IPS-18c (cell line): ENCODE measurements around the gene ZFHX3.
"Not testable (repeated sequence)": the region's sequence is repeated elsewhere in the genome, so short reads cannot be mapped to it uniquely, and the experiment has no call there.

Experiments
- H3K4me3 ChIP-seq: 2 replicates; pipeline ENCODE4 v1.7.0; 2013; ENCODE audit warnings: low read depth, mild to moderate bottlenecking, low read length, moderate library complexity; ENCODE audit not compliant: insufficient read depth
- H3K9me3 ChIP-seq: one replicate; pipeline ENCODE4 v1.6.1; 2013; ENCODE audit warnings: mild to moderate bottlenecking, low read length, moderate library complexity; ENCODE audit not compliant: control insufficient read depth, insufficient read depth

The ZFHX3 gene

DNA sequence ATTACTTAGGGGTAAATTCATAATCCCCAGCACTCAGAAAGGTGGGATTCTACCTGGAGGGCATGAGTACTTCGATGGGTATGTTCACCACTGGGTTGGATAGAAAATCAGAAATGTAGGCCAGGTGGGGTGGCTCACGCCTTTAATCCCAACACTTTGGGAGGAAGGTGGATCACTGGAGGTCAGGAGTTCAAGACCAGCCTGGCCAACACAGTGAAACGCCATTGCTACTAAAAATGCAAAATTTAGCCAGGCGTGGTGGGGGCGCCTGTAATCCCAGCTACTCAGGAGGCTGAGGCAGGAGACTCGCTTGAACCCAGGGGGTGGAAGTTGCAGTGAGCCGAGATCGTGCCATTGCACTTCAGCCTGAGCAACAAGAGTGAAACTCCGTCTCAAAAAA, 24.1 kb upstream of the ZFHX3 start:
- not testable (repeated sequence) for H3K9me3 ChIP-seq, H3K4me3 ChIP-seq

DNA sequence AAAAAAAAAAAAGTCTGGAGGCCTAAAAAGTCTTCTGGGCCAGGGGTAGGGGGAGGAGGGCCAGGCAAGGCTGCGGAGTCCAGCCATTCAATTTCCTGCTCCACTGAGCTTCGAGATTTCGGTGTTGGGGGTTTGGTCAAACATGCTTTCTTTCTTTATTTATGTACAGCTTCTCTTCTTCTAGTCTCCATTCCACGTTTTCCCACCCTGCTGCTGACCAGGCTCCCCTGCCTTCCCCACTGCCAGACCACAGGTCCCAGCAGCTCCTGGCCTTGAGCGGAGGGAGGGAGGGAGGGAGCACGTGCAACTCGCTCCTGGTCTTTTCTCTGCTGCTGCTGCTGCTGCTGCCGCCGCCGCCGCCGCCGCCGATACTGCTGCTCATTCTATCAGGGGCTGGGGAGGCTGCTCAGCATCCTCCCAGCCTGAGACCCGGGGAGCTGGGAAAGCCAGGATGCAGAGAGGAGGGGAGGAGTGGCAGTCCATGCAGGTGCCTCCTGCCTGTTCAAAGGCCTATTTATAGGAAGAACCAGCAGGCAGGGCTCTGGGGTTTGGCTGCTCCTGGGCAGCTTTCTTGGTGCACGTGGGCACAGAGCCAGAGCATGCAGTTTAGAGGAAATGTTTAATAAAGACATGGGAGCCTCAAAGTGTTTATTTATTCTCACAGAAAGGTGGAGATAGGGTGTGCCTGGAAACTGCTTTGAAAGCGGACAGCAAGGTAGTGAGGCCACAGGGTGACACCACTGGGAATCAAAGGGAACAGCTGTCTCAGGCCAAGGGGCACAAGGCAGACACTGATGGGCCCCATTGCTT, 23.4 kb upstream of the ZFHX3 start:
- Histone ChIP-seq H3K9me3 (peaks cover 5% of the 10 kb centered on the region), H3K4me3 (peak overlapping the region; percentile 25; the same call in 1 of the 2 replicates)

DNA sequence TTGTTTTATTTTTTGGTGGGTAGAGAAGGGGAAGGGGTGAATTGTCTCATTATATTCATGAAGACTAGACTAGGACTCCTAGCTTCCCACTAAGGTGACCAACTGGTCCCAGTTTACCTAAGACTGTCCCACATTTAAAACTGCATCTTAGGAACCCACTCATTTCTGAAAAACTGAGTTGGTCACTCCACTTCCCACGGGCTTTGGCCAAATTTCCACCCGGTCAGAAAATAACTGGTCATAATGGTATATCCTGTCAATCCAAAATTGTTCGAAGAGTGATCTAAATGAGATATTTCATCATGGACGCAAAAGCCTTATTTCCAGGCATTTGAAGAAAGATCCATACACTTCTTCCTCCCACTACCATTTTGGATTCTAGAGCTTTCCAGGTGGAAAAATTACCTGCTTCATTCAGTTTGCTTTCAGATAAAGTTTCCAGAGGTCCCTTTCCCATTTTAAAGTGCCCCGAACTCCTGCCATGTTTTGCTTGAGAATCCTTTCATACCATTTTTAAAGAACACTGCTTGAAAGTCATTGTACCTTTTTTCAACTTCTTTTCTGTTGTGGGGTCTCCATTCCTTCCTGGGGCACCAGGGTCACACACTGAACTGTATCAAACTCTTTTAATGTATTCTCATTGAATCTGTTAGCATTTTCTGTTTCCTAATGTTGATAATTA, 21.8 kb upstream of the ZFHX3 start:
- Histone ChIP-seq H3K4me3 (peak overlapping the region; percentile 21; the same call in 1 of the 2 replicates), H3K9me3 (peaks cover 3% of the 10 kb centered on the region)

DNA sequence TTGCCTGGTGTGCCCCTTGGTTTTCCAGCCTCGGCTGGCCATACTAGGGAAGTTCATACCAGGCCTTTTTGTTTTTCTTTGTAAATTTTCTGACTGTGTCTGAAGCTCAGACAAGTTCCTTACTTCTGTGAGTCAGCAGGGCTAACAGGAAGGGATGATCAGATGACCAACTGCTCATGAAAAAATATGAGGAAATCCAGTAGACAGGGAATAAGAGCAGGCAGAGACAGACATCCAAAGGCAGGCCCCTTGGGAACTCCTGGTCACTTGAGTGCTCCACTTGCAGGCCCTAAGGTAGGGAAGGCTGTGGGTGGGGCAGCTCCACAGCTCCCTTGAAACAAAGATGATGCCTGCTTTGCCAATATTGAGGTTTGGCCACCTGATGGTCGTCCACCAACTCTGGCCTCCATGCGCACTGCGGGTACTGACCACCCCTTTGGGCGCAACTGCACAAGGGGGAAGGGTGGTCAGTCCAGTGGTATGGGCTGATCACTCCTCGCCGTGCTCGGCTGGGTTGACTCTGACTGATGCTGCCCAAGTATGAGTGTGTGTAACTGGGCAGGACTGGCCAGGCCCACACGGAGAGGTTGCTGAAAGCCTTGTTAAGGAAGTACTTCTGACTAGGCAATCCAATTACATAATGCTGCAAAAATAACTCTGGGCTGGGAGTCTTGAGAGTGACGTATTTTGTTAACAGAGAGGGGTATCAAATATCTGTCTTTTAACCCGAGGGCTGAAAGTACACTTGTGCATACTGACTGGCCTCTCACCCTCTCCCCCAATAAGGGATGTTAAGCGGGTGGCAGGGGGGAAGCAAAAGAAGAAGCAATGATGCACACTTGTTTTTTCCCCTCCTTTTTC, 20.8 kb upstream of the ZFHX3 start:
- Histone ChIP-seq H3K9me3 (peaks cover 2% of the 10 kb centered on the region), H3K4me3 (no peak overlapping the region)

DNA sequence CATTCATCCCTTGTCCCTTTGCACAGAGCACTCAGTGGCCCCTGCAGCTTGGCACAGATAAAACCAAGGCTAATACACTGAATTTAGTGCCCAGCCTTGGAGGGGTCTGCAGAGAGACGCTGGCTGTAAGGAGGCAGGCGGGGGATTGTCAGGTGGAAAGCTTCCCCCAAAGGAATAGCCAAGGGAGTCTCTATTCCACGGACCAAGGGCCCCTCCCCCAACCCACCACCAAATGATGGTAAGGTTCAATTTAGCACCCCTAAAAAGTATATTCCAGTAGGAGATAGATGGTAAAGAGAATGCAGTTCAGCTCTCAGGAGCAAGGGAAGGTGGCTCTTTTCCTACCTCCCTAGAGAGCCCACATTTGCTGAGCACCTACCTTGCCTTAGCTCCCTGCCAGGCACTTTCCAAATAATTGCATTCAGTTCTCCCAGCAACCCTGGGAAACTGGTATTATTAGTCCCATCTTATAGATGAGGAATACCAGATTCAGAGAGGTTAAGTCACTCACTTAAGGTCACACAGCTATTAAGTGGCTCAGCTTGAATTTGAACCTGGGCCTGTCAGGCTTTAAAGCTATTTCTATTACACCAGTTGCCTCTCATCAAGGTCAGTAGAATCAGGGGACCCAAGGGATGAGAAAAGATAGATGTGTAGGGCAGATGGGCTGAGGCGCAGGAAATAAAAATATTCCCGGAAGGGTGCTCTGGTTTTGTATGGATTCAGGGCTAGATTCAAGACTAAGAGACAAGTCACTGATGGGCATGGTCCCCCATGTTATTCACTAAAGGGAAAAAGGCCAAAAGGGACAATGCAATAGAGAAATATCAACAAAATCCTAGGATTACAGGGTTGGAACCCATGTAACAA, 20.0 kb upstream of the ZFHX3 start:
- Histone ChIP-seq H3K9me3 (peaks cover 2% of the 10 kb centered on the region), H3K4me3 (no peak overlapping the region)

DNA sequence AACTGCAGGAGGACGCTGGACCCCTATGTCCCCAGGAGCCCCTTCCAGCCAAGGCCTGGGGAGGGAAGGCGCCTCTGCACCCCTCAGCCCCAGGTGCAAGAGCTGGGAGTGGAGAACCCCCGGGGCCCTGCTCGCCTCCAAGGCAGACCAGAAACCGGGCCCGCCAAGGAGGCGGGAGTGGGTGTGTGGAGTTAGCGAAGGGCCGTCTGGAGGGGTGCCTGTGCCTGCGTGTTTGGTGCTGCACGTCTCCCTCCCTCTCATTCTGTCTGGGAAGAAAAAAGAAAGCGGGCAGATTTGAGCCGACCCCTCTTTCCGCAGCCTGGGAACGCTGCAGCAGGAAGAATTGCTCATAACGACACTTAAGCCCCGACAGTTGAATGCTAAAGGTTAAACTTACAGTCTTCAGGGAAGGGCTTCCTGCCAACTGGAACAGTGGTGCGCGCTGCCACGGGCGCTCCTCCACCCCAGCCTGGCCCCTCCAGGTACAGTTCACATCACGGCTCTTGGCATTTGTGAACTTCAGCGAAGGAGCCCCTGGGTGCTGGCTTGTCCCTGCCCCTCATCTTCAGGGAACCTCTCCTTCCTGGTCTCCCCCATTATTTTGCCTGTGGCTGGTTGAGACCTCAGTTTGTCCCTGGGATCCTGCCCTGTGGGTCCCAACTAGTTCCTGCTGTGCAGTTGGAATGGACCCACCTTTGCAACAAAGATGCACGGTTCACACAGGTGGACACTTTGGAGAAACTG, 19.2 kb upstream of the ZFHX3 start:
- H3K9me3 ChIP-seq = peaks cover 2% of the 10 kb centered on the region
- H3K4me3 ChIP-seq = peak overlapping the region; percentile 40

DNA sequence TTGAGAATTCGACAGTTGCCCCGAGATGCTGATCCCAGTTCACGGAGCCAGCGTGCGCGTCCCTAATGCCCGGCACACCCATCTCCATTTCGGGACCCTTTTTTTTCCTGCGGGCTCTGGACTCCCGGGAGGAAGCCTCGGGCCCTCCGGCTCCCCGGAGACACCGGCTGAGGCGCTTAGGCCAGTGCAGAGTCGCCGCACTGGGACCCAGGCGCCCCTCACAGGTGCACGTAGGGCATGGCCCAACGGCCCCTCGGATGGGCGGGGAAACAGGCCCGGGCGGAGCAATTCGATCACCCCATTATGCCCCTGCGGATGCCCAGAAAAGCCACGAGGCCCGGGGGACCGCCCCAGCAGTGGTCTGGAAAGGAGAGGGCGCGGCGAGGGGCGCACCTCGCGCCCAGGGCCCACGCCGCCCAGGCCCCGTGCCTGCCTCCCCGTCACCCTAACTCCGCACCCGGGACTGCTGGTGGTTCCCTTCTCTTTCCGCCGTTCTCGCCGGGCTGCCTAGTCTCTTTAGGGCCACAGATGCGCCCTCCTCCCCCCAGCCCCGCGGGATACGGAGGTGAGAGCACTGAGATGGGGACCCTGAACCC, 18.5 kb upstream of the ZFHX3 start:
- Histone ChIP-seq H3K9me3 (peaks cover 2% of the 10 kb centered on the region), H3K4me3 (peak overlapping the region; percentile 40)

DNA sequence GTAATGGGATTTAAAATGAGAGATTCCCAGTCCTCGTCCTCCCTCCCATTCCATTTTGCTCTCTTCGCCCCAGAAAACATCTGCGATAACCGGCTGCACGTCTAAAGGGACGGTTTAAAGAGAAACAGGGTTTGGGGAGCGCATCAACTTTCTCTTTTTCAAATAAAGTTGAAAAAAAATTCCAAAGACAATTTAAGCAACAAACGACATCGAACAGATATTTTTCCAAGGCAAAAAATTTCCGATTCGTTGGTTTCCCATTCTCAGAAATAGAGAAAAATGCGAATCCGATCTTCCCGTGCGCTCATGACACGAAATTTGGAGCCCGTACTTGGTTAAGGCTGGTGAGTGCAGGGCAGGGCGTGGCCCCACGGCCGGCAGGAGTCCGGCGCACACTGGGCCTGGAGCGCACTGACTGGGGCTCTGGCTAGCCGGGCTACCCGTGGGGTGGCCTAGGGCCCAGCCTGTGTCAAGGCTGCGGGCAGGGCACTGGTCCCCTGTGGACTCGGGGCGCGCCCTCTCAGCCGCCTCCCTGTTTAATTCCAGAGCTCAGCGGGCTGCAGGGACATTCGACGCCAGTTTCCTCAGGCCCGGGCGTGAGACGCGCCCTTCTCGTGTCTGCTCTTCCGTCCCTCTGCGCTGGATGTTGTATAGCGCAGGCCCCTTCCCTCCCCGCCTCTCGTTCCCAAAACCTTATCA, 17.9 kb upstream of the ZFHX3 start:
- Histone ChIP-seq H3K9me3 (peaks cover 2% of the 10 kb centered on the region), H3K4me3 (peak overlapping the region; percentile 40)

DNA sequence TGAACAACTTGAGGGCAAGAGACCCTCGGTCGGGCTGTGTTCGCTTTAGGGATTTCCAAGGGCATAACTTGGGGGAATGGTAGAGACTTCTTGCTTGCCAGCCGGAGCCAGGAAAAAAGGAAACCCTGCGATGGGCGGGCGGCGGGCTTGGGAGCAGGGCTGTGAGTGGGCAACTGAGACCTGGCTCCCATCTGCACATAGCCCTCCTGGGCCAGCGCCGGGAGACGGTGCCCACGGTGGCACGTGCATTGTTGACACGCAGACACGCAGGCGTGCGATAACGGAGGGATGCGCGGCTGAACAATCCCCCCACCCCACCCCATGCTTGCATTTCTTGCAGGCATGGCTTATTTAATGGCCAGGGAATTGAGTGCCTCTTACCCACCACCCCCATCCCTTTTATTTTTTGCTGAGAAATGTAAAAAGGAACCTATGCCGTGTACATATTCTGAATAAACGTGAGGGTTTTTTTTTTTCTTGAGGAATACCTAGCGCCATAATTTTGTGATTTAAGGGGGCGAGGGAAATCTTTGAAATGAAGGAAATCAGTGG, 17.1 kb upstream of the ZFHX3 start:
- no peak overlapping the region for H3K4me3 ChIP-seq

DNA sequence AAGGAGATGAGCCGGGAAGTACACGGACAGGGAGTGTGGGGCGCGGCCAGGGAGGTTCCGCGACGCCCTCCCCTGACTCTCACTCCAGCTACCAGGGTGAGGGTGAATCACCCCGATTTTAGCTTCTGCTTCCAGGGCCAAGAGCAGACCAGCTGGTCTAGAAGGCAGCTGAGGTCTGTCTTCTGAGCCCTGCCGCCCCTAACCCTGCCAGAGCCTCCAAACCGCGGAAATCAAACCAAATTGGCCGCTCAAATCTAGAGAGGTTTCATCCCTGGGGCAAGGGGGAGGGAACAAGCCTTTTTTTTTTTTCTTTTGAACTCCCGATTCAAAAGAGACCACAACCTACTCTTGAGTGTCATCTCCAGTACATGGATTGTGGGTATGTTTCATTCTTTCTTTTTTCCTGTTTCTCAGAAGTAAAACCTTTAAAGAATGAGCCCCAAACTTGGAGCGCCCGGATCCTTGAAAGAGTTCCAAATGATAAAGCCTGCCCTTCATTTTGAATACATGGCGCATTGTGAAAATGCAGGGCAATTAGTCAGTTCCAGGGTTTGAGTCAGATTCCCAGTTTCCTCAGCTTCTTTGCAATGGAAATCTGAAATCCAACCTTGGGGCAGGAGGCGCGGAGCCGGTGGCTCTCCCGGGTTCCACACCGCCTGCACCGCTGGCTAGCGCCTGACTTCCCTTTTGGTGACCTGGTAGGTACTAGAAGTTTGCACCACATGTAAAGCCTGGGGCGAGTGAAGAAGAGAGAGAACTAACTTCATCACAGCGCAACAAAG, 16.5 kb upstream of the ZFHX3 start:
- H3K4me3 ChIP-seq = peak overlapping the region; percentile 29
- H3K9me3 ChIP-seq = peaks cover 2% of the 10 kb centered on the region

More for the DNA sequence above, 17.1 kb upstream of the ZFHX3 start:
- peaks cover 2% of the 10 kb centered on the region for H3K9me3 ChIP-seq

DNA sequence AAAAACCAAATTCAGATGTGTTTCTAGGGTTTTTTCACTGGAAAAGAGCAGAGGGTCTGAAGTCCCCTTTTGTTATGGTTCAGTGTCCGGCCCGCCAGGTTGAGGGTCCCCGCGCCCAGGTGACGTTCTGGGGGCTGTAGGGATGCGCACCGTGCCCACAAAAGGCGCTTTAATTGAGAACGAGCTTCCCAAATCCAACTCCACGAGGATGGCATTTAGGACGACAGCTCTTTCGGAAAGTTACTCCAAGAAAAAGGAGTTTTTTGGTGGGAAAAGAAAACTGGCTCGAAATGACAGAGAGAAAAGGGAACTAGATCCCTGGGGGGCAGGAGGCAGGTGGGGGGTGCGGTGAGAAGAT, 15.9 kb upstream of the ZFHX3 start:
- Histone ChIP-seq H3K4me3 (peak overlapping the region; percentile 29), H3K9me3 (no peaks in the 10 kb centered on the region)

DNA sequence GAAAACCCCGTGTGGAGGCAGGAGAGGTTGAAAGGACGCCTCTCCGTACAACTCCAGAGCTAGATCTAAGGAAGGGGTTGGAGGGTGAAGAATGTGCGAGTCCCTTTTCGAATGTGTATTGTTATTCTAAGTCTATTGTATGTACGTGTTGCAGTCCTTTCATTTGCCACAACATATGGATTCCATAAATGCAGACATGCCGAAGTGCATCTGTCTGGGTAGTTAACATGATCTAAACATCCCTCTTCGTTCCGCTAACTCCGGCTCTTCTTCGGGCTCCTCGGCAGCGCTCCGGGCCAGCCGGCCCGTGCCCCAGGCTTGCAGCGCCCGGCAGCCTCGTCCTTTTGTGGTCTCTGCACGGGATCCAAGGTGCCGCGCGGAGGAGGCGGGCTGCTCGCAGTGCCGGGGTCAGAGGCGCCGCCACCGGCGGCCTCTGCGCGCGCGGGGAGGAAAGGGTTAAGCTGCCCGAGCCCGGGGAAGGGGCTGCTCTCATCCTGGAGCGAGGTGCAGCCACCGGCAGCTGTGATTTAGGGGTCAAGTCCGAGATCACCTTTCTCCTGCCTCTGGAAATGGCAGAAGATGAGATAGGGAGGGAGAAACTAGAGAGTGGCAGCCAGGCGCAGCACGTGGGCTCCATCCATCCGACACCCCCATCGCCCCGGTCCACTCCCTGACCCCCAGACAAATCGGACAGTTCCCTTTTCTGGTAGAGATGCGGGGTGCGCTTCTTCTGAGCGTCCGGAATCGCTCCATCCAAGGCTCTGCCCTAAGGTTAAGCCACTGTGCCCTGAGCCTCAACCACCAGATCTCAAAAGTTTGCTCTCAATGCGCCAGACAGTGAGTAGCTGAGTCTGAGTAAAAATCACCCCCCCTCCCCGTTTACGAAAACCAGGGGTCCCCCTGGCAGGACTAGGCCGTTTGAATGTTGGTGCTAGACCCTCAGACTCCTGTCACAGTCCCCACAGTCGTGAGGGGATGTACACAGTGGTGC, 15.1 kb upstream of the ZFHX3 start:
- H3K9me3 ChIP-seq = no peaks in the 10 kb centered on the region
- H3K4me3 ChIP-seq = peak overlapping the region; percentile 6; the same call in 1 of the 2 replicates

DNA sequence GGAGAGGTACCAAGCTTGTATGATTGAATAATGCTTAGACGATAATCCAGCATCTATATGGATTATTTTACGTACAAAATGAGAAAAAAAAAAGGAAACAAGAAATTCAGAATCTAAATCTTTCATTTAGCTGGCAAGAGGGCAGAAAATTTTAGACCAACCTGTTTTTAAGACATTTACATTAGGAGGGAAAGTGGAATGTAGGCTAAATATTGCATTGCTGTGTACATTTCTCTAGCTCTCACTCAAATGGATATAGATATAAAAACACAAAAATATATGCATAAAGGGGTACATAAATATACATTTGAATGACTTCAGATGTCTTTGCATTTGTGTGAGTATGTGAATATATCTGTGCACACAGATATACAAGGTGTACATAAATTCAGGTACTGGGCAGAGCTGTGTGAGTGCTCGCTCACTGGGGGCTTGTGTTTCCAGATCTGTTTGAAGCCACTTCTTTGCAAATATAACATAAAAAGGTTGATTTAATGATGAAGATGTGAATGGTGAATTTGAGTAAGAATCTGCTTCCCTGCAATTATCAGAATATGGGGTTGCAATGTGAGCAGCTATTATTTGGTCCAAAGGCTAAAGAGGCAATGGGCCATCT, 14.2 kb upstream of the ZFHX3 start:
- peak overlapping the region; percentile 6; the same call in 1 of the 2 replicates for H3K4me3 ChIP-seq

More for the DNA sequence above, 14.2 kb upstream of the ZFHX3 start:
- no peaks in the 10 kb centered on the region for H3K9me3 ChIP-seq
